GM12878 (cell line): ENCODE measurements around the gene NNAT. TPM values are rescaled to one million over a fixed set of nuclear protein-coding genes. Genes with fewer than 3 reads are reported as not detected.

ENCODE experiments used
- ATAC-seq: fragments of 200-7000 bp; cut with Tn5 transposase; 3 replicates; pipeline ENCODE4 v1.9.1; 2020; ENCODE audit warnings: mild to moderate bottlenecking, moderate library complexity
- BruUV-seq: library from RNA; stranded (reverse); fragments of 400-500 nt; replicated peaks from 2 replicates; lab custom pipeline; 2021; lab: Mats Ljungman, UMichigan
- CTCF ChIA-PET: fragments of 300-600 bp; sonication (Branson Sonifier 250); formaldehyde crosslinking; extraction: SDS; loops from one replicate; lab custom pipeline; 2021; ENCODE audit warnings: inconsistent platforms; lab: Yijun Ruan, JAX
- POLR2A ChIA-PET: fragments of 350-600 bp; formaldehyde crosslinking; extraction: SDS; loops from one replicate; lab custom pipeline; 2021; ENCODE audit warnings: inconsistent platforms; lab: Charles Lee
- RAD21 ChIA-PET: fragments of 300-600 bp; sonication (Branson Sonifier 250); formaldehyde crosslinking; loops from one replicate; lab custom pipeline; 2023; ENCODE audit warnings: antibody characterized with exemption; ENCODE audit not compliant: unreplicated experiment; lab: Charles Lee
- SMC1A ChIA-PET: fragments of 300-600 bp; sonication (Branson Sonifier 250); formaldehyde crosslinking; loops from one replicate; lab custom pipeline; 2023; ENCODE audit not compliant: unreplicated experiment, uncharacterized antibody; lab: Charles Lee
- DNase-seq: peaks from one replicate; pipeline ENCODE4 v3.0.0-alpha.2; 2011; ENCODE audit warnings: low read depth, low spot score
- FAIRE-seq: peaks from 3 replicates; lab custom pipeline; 2011; peaks lifted over from hg19 to GRCh38; lab: Jason Lieb, UNC
- H2AFZ ChIP-seq: 2 replicates; pipeline ENCODE4 v1.6.0; 2011; ENCODE audit warnings: low read depth, low read length, control low read depth; ENCODE audit not compliant: control insufficient read depth
- H3K27ac ChIP-seq: 2 replicates; pipeline ENCODE4 v1.5.1; 2011; ENCODE audit warnings: control low read depth; ENCODE audit not compliant: control insufficient read depth, insufficient read depth
- H3K27me3 ChIP-seq, 2 experiments: replicated peaks in 1 of 2; 2 replicates each; pipeline versions ENCODE4 v1.6.0 to v1.6.1; 2011; ENCODE audit warnings: low read length in 1 of 2; ENCODE audit not compliant: control insufficient read depth in 2 of 2, insufficient read depth in 2 of 2
- H3K36me3 ChIP-seq, 2 experiments: 2 replicates each; pipeline ENCODE4 v1.5.1; 2011; ENCODE audit warnings: low read length in 1 of 2; ENCODE audit not compliant: control insufficient read depth in 2 of 2, insufficient read depth in 2 of 2
- H3K4me1 ChIP-seq: 2 replicates; pipeline ENCODE4 v1.6.1; 2011; ENCODE audit warnings: mild to moderate bottlenecking, low read length, moderate library complexity, mixed read lengths; ENCODE audit not compliant: control insufficient read depth, insufficient read depth
- H3K4me2 ChIP-seq: 2 replicates; pipeline ENCODE4 v1.6.0; 2011; ENCODE audit warnings: control low read depth; ENCODE audit not compliant: control insufficient read depth, insufficient read depth
- H3K4me3 ChIP-seq: fragments of 200-600 bp; sonication (generic); 2 replicates; pipeline ENCODE4 v1.5.1; 2016
- H3K79me2 ChIP-seq: 2 replicates; pipeline ENCODE4 v1.6.0; 2011; ENCODE audit warnings: low read length; ENCODE audit not compliant: control insufficient read depth, insufficient read depth
- H3K9ac ChIP-seq: 2 replicates; pipeline ENCODE4 v1.8.0; 2011; ENCODE audit warnings: low read length, control low read depth, mixed read lengths; ENCODE audit not compliant: control insufficient read depth, insufficient read depth
- H3K9me3 ChIP-seq: replicated peaks from 3 replicates; pipeline ENCODE4 v1.5.1; 2011; ENCODE audit warnings: mild to moderate bottlenecking, low read length; ENCODE audit not compliant: control insufficient read depth, insufficient read depth
- H4K20me1 ChIP-seq: 2 replicates; pipeline ENCODE4 v1.6.0; 2011; ENCODE audit not compliant: control insufficient read depth, insufficient read depth
- HDAC2 ChIP-seq: fragments of 200-600 bp; sonication (generic); IDR thresholded peaks from 2 replicates; pipeline ENCODE4 v1.6.1; 2017
- JUND ChIP-seq: IDR thresholded peaks from 2 replicates; pipeline ENCODE4 v1.6.1; 2012; ENCODE audit warnings: low read depth, mild to moderate bottlenecking, low read length, improper control_type of control experiment, moderate library complexity
- KLF5 ChIP-seq: fragments of 450-650 bp; IDR thresholded peaks from 2 replicates; pipeline ENCODE4 v1.6.1; 2014; ENCODE audit warnings: mild to moderate bottlenecking; ENCODE audit not compliant: partially characterized antibody
- MXI1 ChIP-seq: fragments of 150-350 bp; IDR thresholded peaks from 2 replicates; pipeline ENCODE4 v1.6.1; 2011; ENCODE audit warnings: low read depth, mild to moderate bottlenecking, inconsistent platforms, low read length, improper control_type of control experiment
- NFXL1 ChIP-seq: fragments of 450-650 bp; IDR thresholded peaks from 2 replicates; pipeline ENCODE4 v1.6.1; 2017; ENCODE audit warnings: antibody characterized with exemption, mild to moderate bottlenecking, borderline replicate concordance
- NFYB ChIP-seq: IDR thresholded peaks from 2 replicates; pipeline ENCODE4 v1.6.1; 2011; ENCODE audit warnings: low read depth, mild to moderate bottlenecking, low read length, improper control_type of control experiment, moderate library complexity; ENCODE audit not compliant: insufficient read depth
- NR2C2 ChIP-seq: IDR thresholded peaks from 2 replicates; pipeline ENCODE4 v1.6.1; 2011; ENCODE audit warnings: borderline replicate concordance, low read depth; ENCODE audit not compliant: control insufficient read depth, insufficient read length
- NR2F1 ChIP-seq: fragments of 450-650 bp; conservative IDR thresholded peaks from 2 replicates; pipeline ENCODE4 v1.6.1; 2017; ENCODE audit warnings: mild to moderate bottlenecking
- POLR2A ChIP-seq: IDR thresholded peaks from 2 replicates; pipeline ENCODE4 v1.6.1; 2011; ENCODE audit warnings: low read depth, mild to moderate bottlenecking, low read length
- RBBP5 ChIP-seq: fragments of 200-600 bp; sonication (generic); conservative IDR thresholded peaks from 2 replicates; pipeline ENCODE4 v1.6.1; 2016
- ZNF217 ChIP-seq: fragments of 450-650 bp; IDR thresholded peaks from 2 replicates; pipeline ENCODE4 v1.6.1; 2017; ENCODE audit warnings: antibody characterized with exemption, mild to moderate bottlenecking
- ZNF274 ChIP-seq: IDR thresholded peaks from one replicate; pipeline ENCODE4 v1.8.0; 2011; ENCODE audit not compliant: insufficient read length, insufficient read depth
- WGBS: methylation state at CpG from one replicate; pipeline ENCODE4 v1.1.6; 2016; ENCODE audit warnings: low lambda C conversion rate; ENCODE audit not compliant: insufficient replicate concordance, insufficient coverage; ENCODE audit errors: missing lambda C conversion rate; 5-methylcytosine and 5-hydroxymethylcytosine counted together
- in situ Hi-C: fragments of 300-500 bp; cut with MboI; formaldehyde crosslinking; loops from 9 replicates; pipeline ENCODE4 v1.14.3; 2018; ENCODE audit warnings: mixed read lengths
- intact Hi-C: fragments of 100-400 bp; cut with micrococcal nuclease; formaldehyde crosslinking; loops from one replicate; pipeline ENCODE4 v1.14.2; 2022; ENCODE audit not compliant: unreplicated experiment
- polyA plus RNA-seq, 11 experiments: library from polyadenylated mRNA; depleted of rRNA in 4 of 11; unstranded in 6 of 11; stranded (reverse) in 5 of 11; fragments of >200 nt; fragmentation: Nextera tagmentation in 4 of 11; fragmentation: Illumina TruSeq in 1 of 11; extraction: Ambion mirVana in 4 of 11; extraction: Trizol in 1 of 11; gene quantifications; 1 replicate in 1 of 11; 2 replicates in 10 of 11; pipeline versions ENCODE4 v1.2.1 to v1.2.3, GENCODE V29; 2011 to 2016; ENCODE audit warnings: inconsistent platforms in 2 of 11, missing spikeins in 2 of 11, low read depth in 1 of 11
- total RNA-seq, 4 experiments: library from RNA; depleted of rRNA in 3 of 4; stranded (reverse); fragments of >200 nt in 3 of 4; fragmentation: Illumina TruSeq in 1 of 4; extraction: Trizol in 1 of 4; gene quantifications; 2 replicates each; pipeline versions ENCODE4 v1.2.1 to v1.2.3, GENCODE V29; 2013 to 2021
- TF ChIP-seq, protein P1 (sequence below): IDR thresholded peaks from 2 replicates; pipeline ENCODE4 v1.6.1; 2011; ENCODE audit warnings: low read depth, mild to moderate bottlenecking, low read length, moderate library complexity, borderline replicate concordance; ENCODE audit errors: extremely low read depth
- TF ChIP-seq, protein P2 (sequence below): fragments of 450-650 bp; IDR thresholded peaks from 2 replicates; pipeline ENCODE4 v1.6.1; 2016; ENCODE audit warnings: mild to moderate bottlenecking, moderate library complexity, borderline replicate concordance

NNAT gene
- total and polyA plus RNA-seq, 10 of the 15 experiments (the other 5 are each of a cell fraction or from before 2014, with no cell fraction given) = 0.22 to 0.99 (median 0.42) TPM; not detected in 7

DNA sequence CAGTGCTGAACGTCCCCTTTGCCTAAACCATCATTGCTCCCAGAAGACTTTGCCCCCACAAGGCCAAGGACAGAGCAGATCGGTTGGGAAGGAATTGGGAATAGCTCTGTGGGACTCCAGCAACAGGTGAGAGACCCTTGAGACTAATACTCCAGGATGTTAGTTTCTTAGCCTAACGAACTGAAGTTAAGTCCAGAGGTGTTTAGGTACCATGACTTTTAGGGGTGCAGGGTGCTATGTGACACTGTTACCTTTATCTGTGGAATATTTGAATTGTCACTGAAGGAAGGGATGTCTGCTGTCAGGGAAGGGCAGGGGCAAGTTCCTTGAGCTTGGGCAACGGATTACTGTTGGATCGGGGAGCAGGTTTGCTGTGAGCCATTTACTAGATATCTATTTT, 4.8 kb downstream of the NNAT start:
- DNase-seq (no peak), ATAC-seq (no peak), FAIRE-seq (peak; percentile 13)
- WGBS = 2% methylated on average over 5 of the region's 5 CpGs
- Histone ChIP-seq H4K20me1 (peaks cover 7% of the 10 kb centered on the region; the same call in 1 of the 2 replicates), H2AFZ (no peak overlapping the region), H3K27me3 (no peaks in the 10 kb centered on the region), H3K79me2 (peaks cover 37% of the 10 kb centered on the region), H3K27ac (no peak overlapping the region), H3K4me1 (peaks cover 16% of the 10 kb centered on the region), H3K9ac (peak overlapping the region; percentile 98; the same call in 1 of the 2 replicates), H3K4me2 (peak overlapping the region; percentile 85), H3K9me3 (no peaks in the 10 kb centered on the region), H3K4me3 (peak overlapping the region; percentile 33; the same call in 1 of the 2 replicates), H3K36me3 (no peaks in the 10 kb centered on the region; a peak in 1 of 4 replicates)
- BruUV-seq = no TSS peak
- TF ChIP-seq RBBP5 (no peak), NFXL1 (no peak), NR2F1 (no peak), HDAC2 (no peak), MXI1 (no peak), NFYB (no peak), JUND (no peak), POLR2A (no peak), ZNF274 (no peak), KLF5 (no peak), ZNF217 (no peak), NR2C2 (no peak)
- TF ChIP-seq, protein P1, sequence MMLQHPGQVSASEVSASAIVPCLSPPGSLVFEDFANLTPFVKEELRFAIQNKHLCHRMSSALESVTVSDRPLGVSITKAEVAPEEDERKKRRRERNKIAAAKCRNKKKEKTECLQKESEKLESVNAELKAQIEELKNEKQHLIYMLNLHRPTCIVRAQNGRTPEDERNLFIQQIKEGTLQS = no peak
- TF ChIP-seq, protein P2, sequence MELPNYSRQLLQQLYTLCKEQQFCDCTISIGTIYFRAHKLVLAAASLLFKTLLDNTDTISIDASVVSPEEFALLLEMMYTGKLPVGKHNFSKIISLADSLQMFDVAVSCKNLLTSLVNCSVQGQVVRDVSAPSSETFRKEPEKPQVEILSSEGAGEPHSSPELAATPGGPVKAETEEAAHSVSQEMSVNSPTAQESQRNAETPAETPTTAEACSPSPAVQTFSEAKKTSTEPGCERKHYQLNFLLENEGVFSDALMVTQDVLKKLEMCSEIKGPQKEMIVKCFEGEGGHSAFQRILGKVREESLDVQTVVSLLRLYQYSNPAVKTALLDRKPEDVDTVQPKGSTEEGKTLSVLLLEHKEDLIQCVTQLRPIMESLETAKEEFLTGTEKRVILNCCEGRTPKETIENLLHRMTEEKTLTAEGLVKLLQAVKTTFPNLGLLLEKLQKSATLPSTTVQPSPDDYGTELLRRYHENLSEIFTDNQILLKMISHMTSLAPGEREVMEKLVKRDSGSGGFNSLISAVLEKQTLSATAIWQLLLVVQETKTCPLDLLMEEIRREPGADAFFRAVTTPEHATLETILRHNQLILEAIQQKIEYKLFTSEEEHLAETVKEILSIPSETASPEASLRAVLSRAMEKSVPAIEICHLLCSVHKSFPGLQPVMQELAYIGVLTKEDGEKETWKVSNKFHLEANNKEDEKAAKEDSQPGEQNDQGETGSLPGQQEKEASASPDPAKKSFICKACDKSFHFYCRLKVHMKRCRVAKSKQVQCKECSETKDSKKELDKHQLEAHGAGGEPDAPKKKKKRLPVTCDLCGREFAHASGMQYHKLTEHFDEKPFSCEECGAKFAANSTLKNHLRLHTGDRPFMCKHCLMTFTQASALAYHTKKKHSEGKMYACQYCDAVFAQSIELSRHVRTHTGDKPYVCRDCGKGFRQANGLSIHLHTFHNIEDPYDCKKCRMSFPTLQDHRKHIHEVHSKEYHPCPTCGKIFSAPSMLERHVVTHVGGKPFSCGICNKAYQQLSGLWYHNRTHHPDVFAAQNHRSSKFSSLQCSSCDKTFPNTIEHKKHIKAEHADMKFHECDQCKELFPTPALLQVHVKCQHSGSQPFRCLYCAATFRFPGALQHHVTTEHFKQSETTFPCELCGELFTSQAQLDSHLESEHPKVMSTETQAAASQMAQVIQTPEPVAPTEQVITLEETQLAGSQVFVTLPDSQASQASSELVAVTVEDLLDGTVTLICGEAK = no peak
- ChIA-PET POLR2A (no interaction called here), SMC1A (interaction anchor here (1.1 to 4.2 kb wide), 2 partner anchors 24 to 257 kb away, joined by 3 to 36 read pairs; no protein-coding TSS in a partner anchor), RAD21 (interaction anchor here (0.5 to 1.4 kb wide), 2 partner anchors 10 to 1028 kb away, joined by 3 to 4 read pairs; no protein-coding TSS in a partner anchor), CTCF (interaction anchor here (0.9 to 13.5 kb wide), 3 partner anchors 17 to 331 kb away, joined by 3 to 282 read pairs (median 200); no protein-coding TSS in a partner anchor)
- in situ Hi-C loops = loop anchor here (5.0 kb wide), 1 partner anchor 134 kb away; no protein-coding TSS in a partner anchor
- intact Hi-C loops = loop anchor here (2.0 kb wide), 1 partner anchor 117 kb away; no protein-coding TSS in a partner anchor
